Endodermal cell (in vitro differentiated cells): ENCODE data around the gene CSNK1D. TPM values are rescaled to one million over a fixed set of nuclear protein-coding genes. Genes with fewer than 3 reads are reported as not detected.

Source experiments
- DNase-seq: peaks from one replicate; pipeline ENCODE4 v3.0.0-alpha.2; 2017
- H3K27ac ChIP-seq: 2 replicates; pipeline ENCODE4 v1.5.1; 2013; ENCODE audit warnings: mild to moderate bottlenecking, low read depth, low read length, moderate library complexity
- H3K27me3 ChIP-seq: 2 replicates; pipeline ENCODE4 v1.6.1; 2013; ENCODE audit warnings: mild to moderate bottlenecking, low read length, moderate library complexity; ENCODE audit not compliant: insufficient read depth, control insufficient read depth, poor library complexity, severe bottlenecking
- H3K36me3 ChIP-seq: 2 replicates; pipeline ENCODE4 v1.7.0; 2013; ENCODE audit warnings: mild to moderate bottlenecking, low read length, moderate library complexity; ENCODE audit not compliant: control insufficient read depth, insufficient read depth
- H3K4me1 ChIP-seq: one replicate; pipeline ENCODE4 v1.7.0; 2013; ENCODE audit warnings: low read length; ENCODE audit not compliant: control insufficient read depth, insufficient read depth
- H3K4me3 ChIP-seq: 2 replicates; pipeline ENCODE4 v1.5.1; 2013; ENCODE audit warnings: mild to moderate bottlenecking, low read length, moderate library complexity
- H3K9ac ChIP-seq: 2 replicates; pipeline ENCODE4 v1.6.1; 2013; ENCODE audit warnings: mild to moderate bottlenecking, low read length, moderate library complexity; ENCODE audit not compliant: poor library complexity, severe bottlenecking; ENCODE audit errors: extremely low read depth
- H3K9me3 ChIP-seq: 2 replicates; pipeline ENCODE4 v1.6.1; 2013; ENCODE audit warnings: mild to moderate bottlenecking, low read length, moderate library complexity; ENCODE audit not compliant: control insufficient read depth
- H3K27ac Mint-ChIP-seq: 2 replicates; pipeline ENCODE4 v1.8.0; 2020; ENCODE audit warnings: mixed read lengths
- H3K27me3 Mint-ChIP-seq: 2 replicates; pipeline ENCODE4 v1.8.0; 2021; ENCODE audit warnings: mild to moderate bottlenecking, mixed read lengths; ENCODE audit not compliant: insufficient read depth
- H3K36me3 Mint-ChIP-seq: 2 replicates; pipeline ENCODE4 v1.8.0; 2020; ENCODE audit warnings: low read depth, mixed read lengths
- H3K4me1 Mint-ChIP-seq: 2 replicates; pipeline ENCODE4 v1.8.0; 2020; ENCODE audit warnings: mixed read lengths
- H3K4me3 Mint-ChIP-seq: 2 replicates; pipeline ENCODE4 v1.8.0; 2020; ENCODE audit warnings: mild to moderate bottlenecking, moderate library complexity, mixed read lengths
- H3K9me3 Mint-ChIP-seq: 2 replicates; pipeline ENCODE4 v1.8.0; 2020; ENCODE audit warnings: mild to moderate bottlenecking, mixed read lengths
- WGBS, 2 experiments: methylation state at CpG; one replicate each; pipeline versions ENCODE4 v1.1.5 to v1.1.7; 2013; ENCODE audit warnings: missing lambda C conversion rate in 2 of 2, mixed read lengths in 1 of 2; ENCODE audit not compliant: insufficient coverage in 1 of 2, insufficient read length in 1 of 2; 5-methylcytosine and 5-hydroxymethylcytosine counted together
- total RNA-seq, 2 donors: library from RNA; stranded (reverse); fragmentation: NEBNext Ultra II Directional in 1 of 2; extraction: Animal tissue kit (Norgen Biotek cat#: 25700) in 1 of 2; gene quantifications; 2 replicates in 1 of 2; 3 replicates in 1 of 2; pipeline ENCODE4 v1.2.1, GENCODE V29; 2021
- TF ChIP-seq, protein P1 (sequence below): fragments of 200-600 bp; sonication (generic); conservative IDR thresholded peaks from 2 replicates; pipeline ENCODE4 v1.5.0; 2021; ENCODE audit warnings: antibody characterized with exemption, mild to moderate bottlenecking

CSNK1D gene
- total RNA-seq, 2 donors from 2014 or later = 104 to 143 TPM

DNA sequence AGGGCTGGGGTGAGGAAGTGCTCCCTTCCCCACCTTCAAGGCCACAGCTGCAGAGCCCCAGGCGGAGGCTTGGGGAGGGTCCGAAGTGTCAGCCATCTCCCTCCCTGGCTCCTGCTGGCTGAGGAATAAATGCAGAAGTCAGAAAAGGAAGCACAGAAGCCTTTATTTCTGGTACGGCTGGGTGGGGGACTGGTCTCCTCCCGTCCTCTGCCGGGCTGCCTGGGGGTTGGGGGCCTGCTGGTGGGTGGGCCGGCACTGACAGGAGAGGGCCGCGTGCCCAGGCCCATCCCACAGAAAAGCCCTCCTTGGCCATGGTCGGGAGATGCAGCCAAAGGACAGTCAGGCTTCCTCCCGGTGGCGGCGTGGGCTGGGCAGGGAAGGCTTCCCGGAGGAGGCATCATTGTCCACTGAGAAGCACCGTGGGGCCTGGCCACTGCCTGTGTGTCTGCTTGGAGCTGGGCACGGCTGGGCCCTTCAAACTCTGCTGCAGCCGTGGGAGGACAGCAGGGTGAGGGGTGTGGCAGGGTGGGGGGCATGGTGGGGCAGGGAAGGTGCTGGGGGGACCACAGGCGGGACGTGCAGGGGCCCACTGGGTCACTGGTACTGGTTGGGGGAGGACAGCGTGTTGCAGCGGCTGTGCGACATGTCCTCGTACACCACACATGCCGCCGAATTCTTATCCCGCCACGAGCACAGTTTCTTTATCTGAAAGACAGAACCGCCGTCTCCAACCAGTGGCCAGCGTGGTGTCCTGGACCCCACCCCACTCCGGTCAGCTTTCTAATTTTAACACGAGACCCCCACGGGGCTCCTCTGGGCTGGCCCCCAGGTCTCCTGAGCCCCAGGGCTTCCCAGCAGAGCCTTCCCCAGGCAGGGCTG lies 41.5 kb upstream of the CSNK1D start:
- H3K4me1 ChIP-seq = no peaks in the 10 kb centered on the region
- Mint-ChIP-seq H3K27ac (no peak overlapping the region), H3K27me3 (peaks cover 2% of the 10 kb centered on the region), H3K4me3 (no peak overlapping the region), H3K4me1 (no peaks in the 10 kb centered on the region), H3K36me3 (no peaks in the 10 kb centered on the region), H3K9me3 (no peaks in the 10 kb centered on the region)
- TF ChIP-seq, protein P1, sequence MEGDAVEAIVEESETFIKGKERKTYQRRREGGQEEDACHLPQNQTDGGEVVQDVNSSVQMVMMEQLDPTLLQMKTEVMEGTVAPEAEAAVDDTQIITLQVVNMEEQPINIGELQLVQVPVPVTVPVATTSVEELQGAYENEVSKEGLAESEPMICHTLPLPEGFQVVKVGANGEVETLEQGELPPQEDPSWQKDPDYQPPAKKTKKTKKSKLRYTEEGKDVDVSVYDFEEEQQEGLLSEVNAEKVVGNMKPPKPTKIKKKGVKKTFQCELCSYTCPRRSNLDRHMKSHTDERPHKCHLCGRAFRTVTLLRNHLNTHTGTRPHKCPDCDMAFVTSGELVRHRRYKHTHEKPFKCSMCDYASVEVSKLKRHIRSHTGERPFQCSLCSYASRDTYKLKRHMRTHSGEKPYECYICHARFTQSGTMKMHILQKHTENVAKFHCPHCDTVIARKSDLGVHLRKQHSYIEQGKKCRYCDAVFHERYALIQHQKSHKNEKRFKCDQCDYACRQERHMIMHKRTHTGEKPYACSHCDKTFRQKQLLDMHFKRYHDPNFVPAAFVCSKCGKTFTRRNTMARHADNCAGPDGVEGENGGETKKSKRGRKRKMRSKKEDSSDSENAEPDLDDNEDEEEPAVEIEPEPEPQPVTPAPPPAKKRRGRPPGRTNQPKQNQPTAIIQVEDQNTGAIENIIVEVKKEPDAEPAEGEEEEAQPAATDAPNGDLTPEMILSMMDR = no peak
- no peaks in the 10 kb centered on the region for H3K9me3 ChIP-seq
- H3K4me3 ChIP-seq = no peak overlapping the region
- WGBS, 2 experiments = 88 to 93% methylated on average over 8 to 32 of the region's 32 CpGs
- DNase-seq = no peak
- H3K9ac ChIP-seq = no peak overlapping the region
- H3K27ac ChIP-seq = no peak overlapping the region
- no peaks in the 10 kb centered on the region for H3K36me3 ChIP-seq
- H3K27me3 ChIP-seq = no peaks in the 10 kb centered on the region

DNA sequence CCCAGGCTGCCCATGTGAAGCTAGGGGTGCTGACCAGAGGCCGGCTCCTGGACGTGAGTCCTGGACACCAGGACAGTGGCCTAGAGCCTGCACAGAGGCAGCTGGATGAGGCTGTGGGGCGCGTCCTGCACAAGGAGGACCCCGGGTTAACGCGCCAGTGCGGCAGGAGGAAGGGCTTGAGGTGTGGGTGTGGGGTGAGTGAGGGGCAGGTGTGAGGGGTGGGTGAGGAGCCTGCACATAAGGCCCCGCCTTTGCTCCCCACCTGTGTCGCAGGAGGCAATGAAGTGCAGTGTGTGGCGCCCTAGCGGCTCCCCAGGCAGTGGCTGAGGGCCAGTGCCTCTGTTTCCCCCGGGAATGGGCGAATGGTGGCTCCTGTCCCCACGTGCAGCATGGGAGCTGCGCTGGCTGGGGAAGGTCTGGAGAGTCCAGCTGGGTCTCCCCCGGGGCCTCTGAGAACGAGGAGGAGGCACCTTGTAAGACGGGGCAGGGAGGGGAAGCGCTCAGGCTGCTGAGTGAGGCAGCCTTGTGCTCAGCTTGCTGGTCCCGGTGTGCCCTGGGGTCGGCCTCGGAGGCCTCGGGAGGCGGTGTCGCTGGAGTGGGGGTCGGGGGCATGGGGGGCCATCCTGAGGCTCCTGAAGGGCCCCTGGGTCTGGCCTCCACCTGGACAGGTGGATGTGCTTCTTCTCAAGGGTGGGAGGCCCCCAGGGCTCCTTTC lies 40.7 kb upstream of the CSNK1D start:
- Mint-ChIP-seq H3K27ac (no peak overlapping the region), H3K9me3 (no peaks in the 10 kb centered on the region), H3K36me3 (no peaks in the 10 kb centered on the region), H3K4me3 (no peak overlapping the region), H3K27me3 (peaks cover 3% of the 10 kb centered on the region), H3K4me1 (no peaks in the 10 kb centered on the region)
- Histone ChIP-seq H3K4me3 (no peak overlapping the region), H3K9me3 (no peaks in the 10 kb centered on the region), H3K9ac (no peak overlapping the region), H3K27me3 (no peaks in the 10 kb centered on the region), H3K4me1 (no peaks in the 10 kb centered on the region), H3K36me3 (no peaks in the 10 kb centered on the region), H3K27ac (no peak overlapping the region)
- no peak for DNase-seq
- WGBS, 2 experiments = 89 to 93% methylated on average over 24 to 27 of the region's 27 CpGs
- TF ChIP-seq, protein P1 = no peak

DNA sequence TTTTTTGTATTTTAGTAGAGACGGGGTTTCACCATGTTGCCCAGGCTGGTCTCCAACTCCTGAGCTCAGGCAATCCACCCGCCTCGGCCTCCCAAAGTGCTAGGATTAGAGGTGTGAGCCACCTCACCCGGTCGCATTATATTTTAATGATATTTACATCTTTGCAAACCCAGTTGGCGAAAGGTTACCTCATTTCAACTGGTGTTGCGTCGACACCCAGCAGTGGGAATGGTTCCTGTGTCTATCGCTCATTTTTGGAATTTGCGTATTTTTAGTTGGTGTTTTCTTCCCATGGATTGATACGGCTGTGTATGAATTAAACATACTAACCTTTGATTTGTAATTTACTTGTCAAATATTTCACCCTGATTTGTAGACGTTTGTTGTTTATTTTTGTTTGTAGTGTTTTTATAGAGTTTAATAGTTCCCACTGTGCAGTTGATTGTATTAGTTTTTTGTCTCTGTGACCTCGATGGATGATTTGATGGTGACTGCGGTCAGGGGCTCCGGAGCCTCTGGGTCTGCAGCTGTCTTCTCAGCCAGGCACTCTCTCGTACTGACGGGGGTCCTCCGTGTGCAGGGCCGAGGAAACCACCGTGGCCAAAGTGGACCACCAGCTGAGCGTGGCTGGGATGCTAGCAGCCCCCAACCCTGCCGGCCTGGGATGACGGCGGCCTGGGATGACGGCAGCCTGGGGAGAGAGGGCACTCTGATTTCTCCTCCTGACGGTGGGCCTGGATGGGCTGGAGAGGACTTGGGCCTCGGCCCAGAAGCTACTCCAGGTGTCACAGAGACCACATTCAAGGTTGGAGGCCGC lies 39.9 kb upstream of the CSNK1D start:
- Histone ChIP-seq H3K9ac (no peak overlapping the region), H3K27me3 (no peaks in the 10 kb centered on the region)

More for the DNA sequence above, 39.9 kb upstream of the CSNK1D start:
- Mint-ChIP-seq H3K27me3 (peaks cover 9% of the 10 kb centered on the region), H3K27ac (no peak overlapping the region), H3K4me3 (no peak overlapping the region), H3K9me3 (no peaks in the 10 kb centered on the region), H3K36me3 (no peaks in the 10 kb centered on the region), H3K4me1 (no peaks in the 10 kb centered on the region)
- H3K4me3 ChIP-seq = no peak overlapping the region
- DNase-seq = no peak
- no peaks in the 10 kb centered on the region for H3K36me3 ChIP-seq
- no peak overlapping the region for H3K27ac ChIP-seq
- WGBS, 2 experiments = 92 to 95% methylated on average over 18 to 27 of the region's 28 CpGs
- TF ChIP-seq, protein P1 = no peak
- no peaks in the 10 kb centered on the region for H3K4me1 ChIP-seq
- no peaks in the 10 kb centered on the region for H3K9me3 ChIP-seq
